GM18526 (cell line): Measurements from ENCODE around the gene EEFSEC.

Experiments used
- POLR2A ChIP-seq: IDR thresholded peaks from 3 replicates; pipeline ENCODE4 v1.6.1; 2011; ENCODE audit not compliant: insufficient read length; ENCODE audit errors: extremely low read depth

The EEFSEC gene

DNA sequence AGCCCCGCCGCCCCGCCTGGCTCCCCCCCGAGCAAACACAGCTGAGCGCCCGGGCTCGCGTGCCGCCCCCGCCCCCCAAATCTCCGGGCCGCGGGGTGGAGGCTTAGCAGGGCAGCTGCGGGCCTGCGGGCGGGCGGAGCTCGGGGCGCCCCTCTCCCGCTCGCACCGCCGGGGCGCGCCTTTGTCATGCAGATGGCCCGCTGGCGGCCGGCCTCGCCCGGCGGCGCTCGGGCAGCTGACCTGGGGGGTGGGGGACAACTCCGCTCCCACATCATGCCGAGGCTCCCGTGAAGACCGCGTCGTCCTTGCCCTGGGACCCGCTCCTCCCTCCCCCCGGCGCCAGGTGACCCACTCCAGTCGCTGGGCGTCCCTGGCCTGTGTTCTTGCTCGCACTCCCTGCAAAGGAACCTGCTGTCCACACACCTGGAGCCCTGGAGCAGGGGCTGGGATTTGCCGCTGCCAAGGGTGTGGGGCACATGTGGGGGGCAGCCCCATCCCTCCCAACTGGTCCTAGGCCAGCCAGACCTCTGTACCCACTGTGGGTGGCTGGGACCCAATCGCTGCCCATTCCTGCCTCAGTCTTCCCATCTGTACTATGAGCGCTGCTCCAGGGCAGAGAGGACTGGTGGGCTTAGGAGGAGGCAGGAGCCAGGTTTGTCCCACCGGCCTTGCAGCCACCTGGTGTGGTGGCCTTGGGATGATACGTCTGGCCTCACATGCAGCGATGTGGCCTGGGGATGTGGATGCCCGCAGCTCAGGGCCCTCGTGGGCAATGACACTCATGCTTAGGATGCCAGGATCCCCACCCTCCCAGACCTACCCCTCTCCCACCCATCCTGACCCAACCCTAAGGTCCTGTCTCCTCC is 279.9 kb downstream of the EEFSEC start:
- TF ChIP-seq POLR2A, result no peak

DNA sequence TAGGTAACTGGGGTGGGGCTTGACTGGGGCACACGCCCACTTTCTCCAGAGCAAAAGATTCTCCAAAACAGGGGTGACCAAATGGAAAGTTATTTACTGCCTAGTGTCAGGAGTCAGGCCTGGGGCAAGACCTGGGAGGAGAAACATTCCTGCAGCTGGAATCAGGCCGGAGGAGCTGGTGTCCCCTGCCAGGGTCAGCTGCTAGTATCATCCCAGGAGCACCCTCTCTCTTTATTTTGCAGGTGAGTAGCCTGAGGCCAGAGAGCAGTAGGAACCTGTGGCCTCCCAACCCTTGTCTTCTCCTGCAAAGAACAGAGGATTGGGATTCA is 280.5 kb downstream of the EEFSEC start:
- no peak for TF ChIP-seq POLR2A

DNA sequence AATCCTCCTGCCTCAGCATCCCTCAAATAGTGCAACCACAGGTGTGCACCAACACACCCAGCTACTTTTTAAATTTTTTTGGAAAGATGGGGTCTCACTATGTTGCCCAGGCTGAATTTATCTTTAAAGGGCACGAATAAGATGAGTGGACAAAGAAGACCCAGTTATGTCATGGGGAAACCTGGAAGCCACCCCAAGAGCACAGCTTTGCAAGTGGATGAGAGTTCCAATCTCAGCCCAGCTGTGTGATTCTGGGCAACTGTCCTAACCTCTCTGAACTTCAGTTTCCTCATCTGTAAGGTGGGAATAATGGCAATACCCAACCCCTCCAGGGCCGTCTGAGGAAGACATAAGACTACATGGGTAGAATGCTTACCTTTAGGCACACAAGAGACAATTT is 281.2 kb downstream of the EEFSEC start:
- no peak for TF ChIP-seq POLR2A

DNA sequence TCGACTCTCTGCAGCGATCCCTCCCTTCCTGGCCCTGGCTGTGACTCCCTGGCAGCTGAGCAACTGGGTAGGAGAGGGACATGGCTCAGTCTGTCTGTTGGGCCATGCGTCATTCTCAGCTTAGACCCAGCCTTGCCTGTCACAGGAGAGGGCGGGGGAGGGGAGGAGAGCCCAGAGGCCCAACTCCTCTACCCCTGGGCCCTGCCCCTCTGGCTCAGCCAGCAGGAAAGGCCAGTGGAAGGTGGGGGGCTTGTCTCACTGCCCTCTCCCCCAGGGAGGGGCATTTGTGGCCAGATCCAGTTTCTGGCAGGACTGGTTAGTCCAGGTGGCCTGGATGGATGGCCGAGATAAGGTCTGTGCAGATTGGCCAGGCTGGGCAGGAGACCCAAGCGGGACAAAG is 281.8 kb downstream of the EEFSEC start:
- no peak for TF ChIP-seq POLR2A

DNA sequence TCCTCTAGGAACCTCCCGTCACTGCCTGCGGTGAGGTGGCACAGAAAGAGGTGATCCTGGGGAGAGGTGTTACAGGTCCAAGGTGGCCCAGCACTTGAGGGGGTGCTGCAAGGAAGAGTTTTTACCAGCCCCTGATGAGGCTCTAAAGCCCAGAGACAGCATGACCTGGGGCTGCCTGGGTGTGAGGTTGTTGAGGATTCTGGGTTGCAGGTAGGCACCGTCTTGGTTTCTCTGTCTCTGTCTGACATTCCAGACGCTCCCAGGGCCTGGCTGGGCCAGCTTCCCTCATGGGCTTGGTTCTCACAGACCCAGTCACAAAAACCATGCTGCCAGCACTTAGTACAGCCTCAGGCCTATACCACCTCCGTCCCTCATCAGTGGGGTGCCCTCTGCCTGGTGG is 282.3 kb downstream of the EEFSEC start:
- TF ChIP-seq POLR2A, result no peak

DNA sequence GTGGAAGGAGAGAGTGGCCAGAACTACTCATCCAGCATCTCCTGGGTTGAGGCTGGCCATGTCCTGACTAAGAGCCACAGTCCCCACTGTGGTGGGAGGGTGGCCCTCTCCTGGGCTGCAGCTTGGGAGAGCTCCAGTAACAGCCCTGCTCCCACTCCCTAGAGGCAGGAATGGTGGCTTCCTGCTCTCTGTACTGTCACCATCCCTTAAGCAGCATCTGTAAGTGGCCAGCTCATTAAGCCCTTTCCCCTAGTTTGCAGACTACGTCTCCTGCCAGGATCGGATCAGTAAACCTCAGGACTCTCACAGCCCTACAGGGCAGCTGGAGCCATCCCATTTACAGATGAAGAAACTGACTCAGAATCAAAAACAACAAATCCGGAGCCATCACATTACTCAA is 282.9 kb downstream of the EEFSEC start:
- TF ChIP-seq POLR2A, result no peak

DNA sequence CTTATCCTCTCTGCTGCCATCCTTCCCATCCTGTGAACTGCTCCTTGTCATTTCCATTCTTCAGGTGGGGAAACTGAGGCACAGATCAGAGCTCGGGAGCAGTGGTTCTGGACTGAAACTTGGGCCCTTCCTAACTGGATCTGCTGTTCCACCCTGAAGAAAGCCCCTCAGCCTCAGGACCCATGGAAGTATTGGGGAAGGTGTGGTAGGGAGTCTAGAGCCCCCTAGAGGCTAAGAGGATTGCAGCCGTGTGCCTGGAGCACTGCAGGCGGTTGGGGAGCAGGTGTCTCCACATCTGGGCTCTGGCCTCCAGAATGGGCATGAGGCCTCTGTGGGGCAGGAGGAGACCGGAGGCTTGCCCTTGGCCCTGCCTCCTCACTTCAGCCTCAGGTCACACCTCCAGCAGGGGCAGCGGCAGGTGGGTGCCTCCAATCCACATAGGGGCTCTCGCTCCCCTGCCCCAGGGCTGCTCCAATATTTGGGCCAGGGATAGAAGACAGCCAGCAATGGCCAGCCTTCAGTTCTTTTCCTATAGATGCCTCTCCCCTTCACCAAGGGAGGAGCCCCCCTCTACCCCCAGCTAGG is 285.3 kb downstream of the EEFSEC start:
- TF ChIP-seq POLR2A, result no peak

DNA sequence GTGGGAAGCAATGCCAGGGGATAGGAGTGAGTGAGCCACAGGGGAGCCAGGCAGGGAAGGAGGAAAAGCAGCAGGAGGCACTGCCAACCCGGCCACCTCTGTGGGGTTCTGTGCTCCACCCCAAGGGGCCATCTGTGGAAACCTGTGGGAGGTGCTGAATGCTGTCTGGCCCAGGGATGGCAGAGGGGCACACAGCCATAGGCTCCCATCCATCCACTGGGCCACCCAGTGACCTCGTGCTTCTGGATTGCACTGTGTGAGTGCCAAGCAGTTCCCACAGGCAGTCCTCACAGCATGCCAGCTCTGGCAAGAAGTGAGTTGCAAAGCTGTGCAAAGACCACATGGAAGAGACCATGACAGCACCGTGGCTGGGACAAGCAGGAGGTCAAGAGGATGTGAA is 285.9 kb downstream of the EEFSEC start:
- no peak for TF ChIP-seq POLR2A

DNA sequence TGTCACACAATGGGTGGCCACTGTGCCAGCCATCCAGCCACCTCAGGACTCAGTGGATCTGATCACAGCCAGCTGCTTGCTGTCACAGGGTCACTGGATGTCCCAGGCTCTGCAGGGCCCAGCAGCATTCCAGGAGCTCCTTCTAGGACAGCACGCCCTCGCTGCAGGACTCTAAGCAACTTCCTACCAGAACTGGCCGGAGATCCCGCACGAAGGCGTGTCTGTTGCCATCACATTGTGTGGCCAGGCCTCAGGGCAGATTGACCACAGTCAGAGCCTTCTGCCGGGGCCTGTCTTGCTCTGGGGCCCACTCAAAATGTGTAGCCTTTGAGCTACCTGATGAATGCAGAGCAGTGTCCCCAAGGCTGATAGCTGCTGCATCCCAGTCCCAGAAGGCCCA is 288.8 kb downstream of the EEFSEC start:
- TF ChIP-seq POLR2A, result no peak

DNA sequence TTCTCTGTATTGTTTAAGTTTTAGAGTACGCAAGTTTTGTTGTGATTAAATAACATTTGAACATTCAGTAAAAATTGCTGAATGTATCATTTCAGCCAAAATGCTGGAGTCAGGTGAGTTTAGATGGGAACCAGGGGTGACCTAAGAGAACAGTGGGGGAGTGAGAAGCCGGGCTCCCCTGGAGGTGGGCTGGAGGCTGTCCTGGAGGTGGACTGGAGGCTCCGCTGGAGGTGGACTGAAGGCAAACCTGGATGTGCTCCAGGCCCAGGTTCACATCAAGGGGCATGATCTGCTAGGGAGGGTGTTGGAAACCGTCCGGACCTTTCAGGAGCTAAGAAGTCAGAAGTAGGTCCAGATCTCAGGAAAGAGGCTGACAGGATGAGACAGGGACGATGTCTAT is 289.7 kb downstream of the EEFSEC start:
- TF ChIP-seq POLR2A, result no peak

DNA sequence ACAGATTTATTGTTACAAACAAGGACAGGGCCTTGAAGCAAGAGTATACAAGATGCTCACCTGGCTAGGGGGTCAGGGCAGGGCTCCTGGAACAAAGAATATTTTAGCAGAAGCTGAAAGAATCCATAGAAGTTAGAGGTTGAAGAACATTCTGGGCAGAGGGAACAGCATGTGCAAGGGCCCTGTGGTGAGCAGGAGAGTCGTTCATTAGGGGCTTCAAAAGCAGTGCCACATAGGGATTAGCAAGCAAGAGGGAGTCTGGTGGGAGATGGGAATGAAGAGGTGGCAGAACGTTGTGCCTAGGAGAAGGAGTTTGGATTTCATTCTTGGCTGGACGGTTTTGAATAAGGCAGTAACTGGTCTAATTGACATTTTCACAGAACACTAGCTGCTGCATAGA is 290.5 kb downstream of the EEFSEC start:
- no peak for TF ChIP-seq POLR2A

DNA sequence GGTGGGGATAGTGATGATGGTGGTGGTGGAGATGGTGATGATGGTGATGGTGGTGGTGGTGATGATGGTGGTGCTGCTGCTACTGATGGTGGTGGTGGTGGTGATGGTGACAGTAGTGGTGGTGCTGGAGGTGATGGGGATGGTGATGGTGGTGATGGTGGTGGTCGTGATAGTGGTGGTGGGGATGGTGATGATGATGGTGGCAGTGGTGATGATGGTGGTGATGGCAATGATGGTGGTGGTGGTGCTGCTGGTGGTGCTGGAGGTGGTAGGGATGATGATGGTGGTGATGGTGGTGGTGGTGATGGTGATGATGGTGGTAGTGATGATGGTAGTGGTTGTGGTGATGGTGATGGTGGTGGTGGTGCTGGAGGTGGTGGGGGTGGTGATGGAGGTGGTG is 292.1 kb downstream of the EEFSEC start:
- TF ChIP-seq POLR2A, result no peak

DNA sequence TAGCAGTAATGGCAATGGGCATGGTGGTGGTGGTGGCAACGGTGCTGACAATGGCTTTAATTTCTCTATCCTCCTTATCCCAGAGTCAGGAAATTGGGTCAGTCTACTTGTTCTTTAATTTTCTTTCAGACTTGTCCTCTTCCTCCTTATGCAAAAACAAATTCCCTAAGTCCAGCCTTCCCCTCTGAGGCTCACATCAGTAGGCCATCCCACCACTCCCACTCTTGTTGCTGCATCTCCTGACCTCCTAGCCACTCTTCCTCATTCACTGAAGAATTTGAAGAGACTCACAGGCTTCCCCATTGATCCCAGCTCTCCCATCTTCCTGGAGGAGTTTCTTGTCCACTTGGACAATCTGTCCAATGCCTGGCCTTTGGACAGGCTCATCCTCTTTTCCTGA is 293.5 kb downstream of the EEFSEC start:
- TF ChIP-seq POLR2A, result no peak

DNA sequence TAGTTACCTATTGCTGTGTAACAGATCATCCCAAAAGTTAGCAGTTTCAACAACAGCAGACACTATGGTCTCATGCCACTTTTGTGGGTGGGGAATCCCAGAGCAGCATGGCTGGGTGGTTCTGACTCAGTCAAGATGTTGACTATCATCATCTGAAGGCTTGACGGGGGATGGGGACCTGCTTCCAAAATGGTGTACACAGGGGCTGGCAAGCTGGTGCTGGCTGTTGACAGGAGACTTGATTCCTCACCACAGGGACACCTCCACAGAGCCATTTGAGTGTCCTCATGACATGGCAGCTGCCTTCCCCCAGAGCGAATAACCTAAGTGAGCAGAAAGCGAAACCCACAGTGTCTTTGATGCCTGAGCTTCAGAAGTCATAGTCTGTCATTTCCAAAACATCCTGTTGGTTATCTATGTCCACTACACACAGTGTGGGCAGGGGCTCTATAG is 294.3 kb downstream of the EEFSEC start:
- no peak for TF ChIP-seq POLR2A

DNA sequence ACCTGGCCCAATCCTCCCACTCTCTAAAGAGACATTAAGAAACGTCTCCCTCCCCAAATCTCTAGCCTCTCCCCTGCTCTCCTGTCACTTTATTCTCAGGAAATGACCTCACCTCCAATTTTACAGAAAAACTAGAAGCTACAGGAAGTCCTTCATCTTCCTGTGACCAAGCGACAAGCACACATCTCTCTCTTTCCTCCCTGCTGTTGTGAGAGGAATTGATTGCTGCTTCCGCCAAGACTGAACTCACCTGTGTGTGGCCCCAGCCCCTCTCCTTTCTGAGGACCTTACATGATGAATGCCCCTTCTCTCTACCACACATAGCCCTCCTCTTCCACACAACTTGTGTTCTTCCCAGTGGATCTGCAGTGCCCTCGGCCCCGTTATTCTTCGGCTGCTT is 295.2 kb downstream of the EEFSEC start:
- TF ChIP-seq POLR2A, result no peak

DNA sequence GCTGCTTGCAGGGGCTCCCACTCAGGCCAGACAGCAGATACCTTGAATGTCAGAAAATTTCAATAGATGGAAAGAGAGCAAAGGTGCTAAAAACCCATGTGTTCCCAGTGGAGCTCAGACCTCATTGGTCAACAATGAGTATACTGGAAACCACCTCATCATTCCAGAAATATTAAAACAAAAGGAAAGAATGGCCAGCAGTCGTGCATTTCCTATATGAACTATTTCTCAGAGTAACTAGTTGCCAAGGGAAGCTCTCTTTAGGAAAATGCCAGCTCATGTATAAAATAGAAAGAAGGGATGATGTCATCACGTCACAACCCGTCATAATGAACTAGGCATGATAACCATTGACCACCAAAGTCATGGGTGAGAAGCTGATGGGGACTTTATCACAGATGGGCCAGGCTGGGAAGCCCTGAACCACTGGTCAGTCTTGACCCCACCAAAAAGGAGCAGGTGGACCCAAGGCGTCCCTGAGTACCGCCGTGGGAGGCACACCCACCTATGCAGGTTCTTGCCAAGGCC is 295.9 kb downstream of the EEFSEC start:
- TF ChIP-seq POLR2A, result no peak

DNA sequence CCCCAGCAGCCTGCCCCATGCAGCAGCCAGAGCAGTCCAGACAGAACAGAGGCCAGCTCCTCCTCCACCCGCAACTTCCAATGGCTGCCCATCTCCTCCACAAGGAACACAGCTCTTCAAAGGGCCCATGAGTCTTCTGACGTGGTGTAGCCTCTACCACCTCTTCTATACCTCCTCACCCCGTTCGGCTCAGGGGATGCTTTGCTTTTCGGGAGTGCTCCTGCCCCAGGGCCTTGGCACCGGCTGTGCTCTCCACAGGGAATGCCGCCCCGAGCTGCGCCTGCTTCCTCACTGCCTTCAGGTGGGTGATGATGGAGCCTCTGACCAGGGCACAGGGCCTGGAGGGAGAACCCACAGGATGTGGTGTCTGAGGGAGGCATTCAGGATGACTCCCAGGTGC is 298.8 kb downstream of the EEFSEC start:
- TF ChIP-seq POLR2A, result no peak
